Erythroblast (primary cell): ENCODE results near the gene NSUN7.

Experiments
- GATA1 ChIP-seq: IDR thresholded peaks from 2 replicates; pipeline ENCODE4 v1.6.1; 2011; ENCODE audit warnings: low read depth, mild to moderate bottlenecking, control low read depth, low read length, moderate library complexity
- POLR2A ChIP-seq: IDR thresholded peaks from 2 replicates; pipeline ENCODE4 v1.6.1; 2011; ENCODE audit warnings: mild to moderate bottlenecking, low read length

DNA sequence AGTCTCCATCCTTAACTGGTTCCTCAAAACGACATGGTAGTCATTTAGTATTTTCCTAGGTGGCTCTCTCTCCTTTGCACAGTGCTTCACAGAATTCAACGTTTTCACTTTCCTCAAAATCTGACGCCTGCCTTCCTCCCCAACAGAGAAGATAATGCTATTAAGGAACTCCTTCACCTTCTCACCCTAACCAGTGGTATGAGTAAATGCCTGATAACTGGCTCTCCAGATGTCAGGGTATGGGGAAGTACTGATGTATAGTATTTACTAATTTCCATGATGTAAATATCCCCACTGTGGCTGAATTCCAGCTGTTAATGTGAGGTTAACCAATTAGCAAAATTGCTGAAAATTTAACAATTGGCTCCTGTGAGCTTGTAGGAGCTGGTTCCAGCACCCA is 28.8 kb upstream of the NSUN7 start:
- TF ChIP-seq POLR2A = no peak
- no peak for TF ChIP-seq GATA1
